WTC11 (cell line): ENCODE data around the gene TMEM9B.

Source experiments
- FOXK1 ChIP-seq: sonication (generic); formaldehyde crosslinking; IDR thresholded peaks from 2 replicates; pipeline ENCODE4 v1.8.0; 2022; ENCODE audit warnings: mild to moderate bottlenecking, moderate library complexity, missing genetic modification reagents
- NFYB ChIP-seq: sonication (generic); formaldehyde crosslinking; conservative IDR thresholded peaks from 2 replicates; pipeline ENCODE4 v1.8.0; 2022; ENCODE audit warnings: low read depth, missing genetic modification reagents
- TCF7 ChIP-seq: sonication (generic); formaldehyde crosslinking; IDR thresholded peaks from 2 replicates; pipeline ENCODE4 v1.8.0; 2022; ENCODE audit warnings: mild to moderate bottlenecking, low read depth, missing genetic modification reagents, moderate library complexity
- ZNF232 ChIP-seq: sonication (generic); formaldehyde crosslinking; IDR thresholded peaks from 2 replicates; pipeline ENCODE4 v1.8.0; 2022; ENCODE audit warnings: mild to moderate bottlenecking, missing genetic modification reagents
- TF ChIP-seq, protein P1 (sequence below): fragments of 200-600 bp; IDR thresholded peaks from 2 replicates; pipeline ENCODE4 v1.8.0; 2022; ENCODE audit warnings: antibody characterized with exemption
- TF ChIP-seq, protein P2 (sequence below): sonication (generic); formaldehyde crosslinking; IDR thresholded peaks from 2 replicates; pipeline ENCODE4 v1.8.1; 2023; ENCODE audit warnings: mild to moderate bottlenecking, missing genetic modification reagents, moderate library complexity
- TF ChIP-seq, protein P3 (sequence below): sonication (generic); formaldehyde crosslinking; IDR thresholded peaks from 2 replicates; pipeline ENCODE4 v1.8.1; 2023; ENCODE audit warnings: mild to moderate bottlenecking, moderate library complexity, missing genetic modification reagents
- TF ChIP-seq, protein P4 (sequence below): sonication (generic); formaldehyde crosslinking; conservative IDR thresholded peaks from 2 replicates; pipeline ENCODE4 v1.8.1; 2022; ENCODE audit warnings: mild to moderate bottlenecking, missing genetic modification reagents

DNA sequence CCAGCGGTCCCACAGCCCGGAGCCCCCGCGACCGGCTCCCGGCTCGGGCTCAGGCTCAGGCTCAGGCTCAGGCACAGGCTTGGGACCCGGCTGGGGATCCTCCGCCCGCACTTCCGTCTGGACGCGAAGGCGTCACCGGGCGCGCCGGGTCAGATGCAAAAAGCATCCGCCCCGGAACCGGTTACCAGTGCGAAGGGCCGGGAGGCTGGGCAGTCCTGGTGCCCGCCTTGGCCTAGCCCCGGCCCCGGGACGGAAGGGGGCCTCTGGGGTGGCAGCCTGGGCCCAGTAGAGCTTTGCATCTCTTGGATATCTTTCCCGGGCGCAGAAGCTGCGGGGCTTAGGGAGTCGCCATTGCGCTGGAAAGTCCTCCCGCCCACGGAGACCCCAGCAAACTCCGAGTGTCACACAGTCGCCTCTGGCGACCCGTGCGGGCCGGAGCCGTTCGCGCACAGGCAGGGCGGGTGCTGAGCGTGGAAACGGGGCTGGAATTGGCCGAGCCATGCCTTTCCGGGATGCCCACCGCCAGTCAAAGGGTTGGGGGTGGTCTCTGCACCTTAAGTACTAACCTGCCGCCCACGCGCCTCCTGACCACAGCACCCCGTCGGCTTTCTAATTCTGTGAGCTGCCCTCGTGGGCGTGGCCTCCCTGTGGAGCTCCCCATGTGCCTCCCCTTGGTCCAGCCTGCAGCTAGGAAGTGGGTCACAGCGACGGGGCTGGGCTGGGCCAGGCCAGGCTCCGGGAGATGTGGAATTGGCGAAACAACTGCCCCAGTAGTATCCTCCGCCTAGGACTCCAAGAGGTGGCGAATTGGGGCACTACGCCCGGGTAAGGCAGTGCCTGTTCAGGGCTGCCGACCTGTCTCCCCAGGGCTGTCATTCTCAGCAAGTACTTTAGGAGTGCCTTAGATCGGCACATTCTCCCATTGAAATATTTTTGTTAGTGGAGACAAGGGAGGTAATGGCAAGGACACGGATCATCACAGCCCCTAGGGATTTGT lies at the start of gene TMEM9B:
- TF ChIP-seq FOXK1 (CRISPR knock-in tag) (peak; percentile 75; the same call in 1 of the 2 replicates), ZNF232 (CRISPR knock-in tag) (no peak), TCF7 (CRISPR knock-in tag) (no peak), NFYB (CRISPR knock-in tag) (no peak)
- TF ChIP-seq, protein P1, sequence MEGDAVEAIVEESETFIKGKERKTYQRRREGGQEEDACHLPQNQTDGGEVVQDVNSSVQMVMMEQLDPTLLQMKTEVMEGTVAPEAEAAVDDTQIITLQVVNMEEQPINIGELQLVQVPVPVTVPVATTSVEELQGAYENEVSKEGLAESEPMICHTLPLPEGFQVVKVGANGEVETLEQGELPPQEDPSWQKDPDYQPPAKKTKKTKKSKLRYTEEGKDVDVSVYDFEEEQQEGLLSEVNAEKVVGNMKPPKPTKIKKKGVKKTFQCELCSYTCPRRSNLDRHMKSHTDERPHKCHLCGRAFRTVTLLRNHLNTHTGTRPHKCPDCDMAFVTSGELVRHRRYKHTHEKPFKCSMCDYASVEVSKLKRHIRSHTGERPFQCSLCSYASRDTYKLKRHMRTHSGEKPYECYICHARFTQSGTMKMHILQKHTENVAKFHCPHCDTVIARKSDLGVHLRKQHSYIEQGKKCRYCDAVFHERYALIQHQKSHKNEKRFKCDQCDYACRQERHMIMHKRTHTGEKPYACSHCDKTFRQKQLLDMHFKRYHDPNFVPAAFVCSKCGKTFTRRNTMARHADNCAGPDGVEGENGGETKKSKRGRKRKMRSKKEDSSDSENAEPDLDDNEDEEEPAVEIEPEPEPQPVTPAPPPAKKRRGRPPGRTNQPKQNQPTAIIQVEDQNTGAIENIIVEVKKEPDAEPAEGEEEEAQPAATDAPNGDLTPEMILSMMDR: no peak
- TF ChIP-seq, protein P2, sequence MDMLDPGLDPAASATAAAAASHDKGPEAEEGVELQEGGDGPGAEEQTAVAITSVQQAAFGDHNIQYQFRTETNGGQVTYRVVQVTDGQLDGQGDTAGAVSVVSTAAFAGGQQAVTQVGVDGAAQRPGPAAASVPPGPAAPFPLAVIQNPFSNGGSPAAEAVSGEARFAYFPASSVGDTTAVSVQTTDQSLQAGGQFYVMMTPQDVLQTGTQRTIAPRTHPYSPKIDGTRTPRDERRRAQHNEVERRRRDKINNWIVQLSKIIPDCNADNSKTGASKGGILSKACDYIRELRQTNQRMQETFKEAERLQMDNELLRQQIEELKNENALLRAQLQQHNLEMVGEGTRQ (CRISPR knock-in tag): peak; percentile 30; the same call in 1 of the 2 replicates
- TF ChIP-seq, protein P3, sequence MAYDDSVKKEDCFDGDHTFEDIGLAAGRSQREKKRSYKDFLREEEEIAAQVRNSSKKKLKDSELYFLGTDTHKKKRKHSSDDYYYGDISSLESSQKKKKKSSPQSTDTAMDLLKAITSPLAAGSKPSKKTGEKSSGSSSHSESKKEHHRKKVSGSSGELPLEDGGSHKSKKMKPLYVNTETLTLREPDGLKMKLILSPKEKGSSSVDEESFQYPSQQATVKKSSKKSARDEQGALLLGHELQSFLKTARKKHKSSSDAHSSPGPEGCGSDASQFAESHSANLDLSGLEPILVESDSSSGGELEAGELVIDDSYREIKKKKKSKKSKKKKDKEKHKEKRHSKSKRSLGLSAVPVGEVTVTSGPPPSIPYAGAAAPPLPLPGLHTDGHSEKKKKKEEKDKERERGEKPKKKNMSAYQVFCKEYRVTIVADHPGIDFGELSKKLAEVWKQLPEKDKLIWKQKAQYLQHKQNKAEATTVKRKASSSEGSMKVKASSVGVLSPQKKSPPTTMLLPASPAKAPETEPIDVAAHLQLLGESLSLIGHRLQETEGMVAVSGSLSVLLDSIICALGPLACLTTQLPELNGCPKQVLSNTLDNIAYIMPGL (CRISPR knock-in tag): peak; percentile 91
- TF ChIP-seq, protein P4, sequence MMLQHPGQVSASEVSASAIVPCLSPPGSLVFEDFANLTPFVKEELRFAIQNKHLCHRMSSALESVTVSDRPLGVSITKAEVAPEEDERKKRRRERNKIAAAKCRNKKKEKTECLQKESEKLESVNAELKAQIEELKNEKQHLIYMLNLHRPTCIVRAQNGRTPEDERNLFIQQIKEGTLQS (CRISPR knock-in tag): no peak
